ENCODE data around the gene MDFIC. TPM values are rescaled to one million over a fixed set of nuclear protein-coding genes. Genes with fewer than 3 reads are reported as not detected.

The MDFIC gene
- polyA plus RNA-seq, 1 donor (not counting 4 experiments of a cell fraction or from before 2014, with no cell fraction given), result 8.5 TPM

GRCh38 chr7:114969096-114969495 lies 47.2 kb downstream of the MDFIC start:
- Histone ChIP-seq H4K20me1 (ENCODE audit: control insufficient read depth, extremely low read depth, insufficient read depth, low read length) (no peaks in the 10 kb centered on the region), H3K79me2 (ENCODE audit: control insufficient read depth, insufficient read depth, low read length) (no peaks in the 10 kb centered on the region), H3K9me3 (ENCODE audit: control insufficient read depth, low read depth, low read length) (no peaks in the 10 kb centered on the region), H2AFZ (ENCODE audit: control insufficient read depth, low read length) (no peak overlapping the region), H3K4me1 (ENCODE audit: control insufficient read depth, extremely low read depth, insufficient read depth, low read length) (no peaks in the 10 kb centered on the region), H3K27me3 (ENCODE audit: control insufficient read depth, extremely low read depth, insufficient read depth, low read length) (no peaks in the 10 kb centered on the region), H3K9ac (ENCODE audit: control insufficient read depth, extremely low read depth, insufficient read depth, low read length) (no peak overlapping the region), H3K27ac (ENCODE audit: control insufficient read depth, insufficient read depth, low read length) (no peak overlapping the region), H3K9me1 (ENCODE audit: control insufficient read depth, extremely low read depth, insufficient read depth, low read length) (no peaks in the 10 kb centered on the region), H3K36me3 (ENCODE audit: control insufficient read depth in 2 of 2, extremely low read depth in 1 of 2, insufficient read depth in 2 of 2, low read length in 2 of 2) (no peaks in the 10 kb centered on the region), H3K4me2 (ENCODE audit: control insufficient read depth, extremely low read depth, insufficient read depth, low read depth, low read length) (no peak overlapping the region), H3K4me3 (ENCODE audit: control insufficient read depth in 2 of 3, extremely low read depth in 1 of 3, insufficient read depth in 2 of 3, low read depth in 1 of 3, low read length in 3 of 3) (no peak overlapping the region)
- no peak for TF ChIP-seq EZH2 (IDR thresholded peaks at IDR 0.05; ENCODE audit: low read length)
- TF ChIP-seq, protein P1, sequence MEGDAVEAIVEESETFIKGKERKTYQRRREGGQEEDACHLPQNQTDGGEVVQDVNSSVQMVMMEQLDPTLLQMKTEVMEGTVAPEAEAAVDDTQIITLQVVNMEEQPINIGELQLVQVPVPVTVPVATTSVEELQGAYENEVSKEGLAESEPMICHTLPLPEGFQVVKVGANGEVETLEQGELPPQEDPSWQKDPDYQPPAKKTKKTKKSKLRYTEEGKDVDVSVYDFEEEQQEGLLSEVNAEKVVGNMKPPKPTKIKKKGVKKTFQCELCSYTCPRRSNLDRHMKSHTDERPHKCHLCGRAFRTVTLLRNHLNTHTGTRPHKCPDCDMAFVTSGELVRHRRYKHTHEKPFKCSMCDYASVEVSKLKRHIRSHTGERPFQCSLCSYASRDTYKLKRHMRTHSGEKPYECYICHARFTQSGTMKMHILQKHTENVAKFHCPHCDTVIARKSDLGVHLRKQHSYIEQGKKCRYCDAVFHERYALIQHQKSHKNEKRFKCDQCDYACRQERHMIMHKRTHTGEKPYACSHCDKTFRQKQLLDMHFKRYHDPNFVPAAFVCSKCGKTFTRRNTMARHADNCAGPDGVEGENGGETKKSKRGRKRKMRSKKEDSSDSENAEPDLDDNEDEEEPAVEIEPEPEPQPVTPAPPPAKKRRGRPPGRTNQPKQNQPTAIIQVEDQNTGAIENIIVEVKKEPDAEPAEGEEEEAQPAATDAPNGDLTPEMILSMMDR (optimal IDR thresholded peaks at IDR 0.05 in 1 of 3, IDR thresholded peaks at IDR 0.05 in 1 of 3, conservative IDR thresholded peaks at IDR 0.05 in 1 of 3; ENCODE audit: extremely low read depth in 1 of 3, insufficient read depth in 2 of 3, low read length in 3 of 3), result no peak
- DNase-seq (ENCODE audit: low read depth, low spot score) (no peak), FAIRE-seq (no peak)
- dilution Hi-C loops (cut with MboI; ENCODE audit: extremely low pct_ligation_motif_present, low sequenced_read_pairs), result no loop called here

DNA sequence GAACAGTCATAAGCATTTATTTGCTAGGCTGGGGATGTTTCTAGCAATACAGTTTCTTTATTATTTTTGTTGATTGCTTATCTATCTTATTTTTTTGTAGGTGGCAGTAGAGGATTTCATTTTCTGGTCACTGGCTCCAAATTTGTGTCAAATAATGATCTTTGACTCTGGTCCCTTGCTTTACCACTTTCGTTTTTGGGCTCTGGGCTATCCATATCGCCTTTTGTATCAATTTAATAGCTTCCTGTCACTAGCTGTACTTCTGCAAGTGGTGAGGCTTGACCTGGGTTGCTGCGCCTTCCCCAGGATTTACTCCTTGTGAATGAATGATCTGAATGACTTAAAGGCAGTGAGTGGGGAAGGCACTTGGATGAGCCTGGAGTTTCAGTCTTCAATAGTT lies 48.4 kb downstream of the MDFIC start:
- H3K4me3 ChIP-seq (ENCODE audit: control insufficient read depth in 2 of 3, extremely low read depth in 1 of 3, insufficient read depth in 2 of 3, low read depth in 1 of 3, low read length in 3 of 3), result no peak overlapping the region
- no peaks in the 10 kb centered on the region for H3K36me3 ChIP-seq (ENCODE audit: control insufficient read depth in 2 of 2, extremely low read depth in 1 of 2, insufficient read depth in 2 of 2, low read length in 2 of 2)
- H3K79me2 ChIP-seq (ENCODE audit: control insufficient read depth, insufficient read depth, low read length), result no peaks in the 10 kb centered on the region
- H3K4me1 ChIP-seq (ENCODE audit: control insufficient read depth, extremely low read depth, insufficient read depth, low read length), result no peaks in the 10 kb centered on the region
- DNase-seq (ENCODE audit: low read depth, low spot score), result no peak
- no peak overlapping the region for H3K9ac ChIP-seq (ENCODE audit: control insufficient read depth, extremely low read depth, insufficient read depth, low read length)
- no peak overlapping the region for H3K4me2 ChIP-seq (ENCODE audit: control insufficient read depth, extremely low read depth, insufficient read depth, low read depth, low read length)
- no peak overlapping the region for H2AFZ ChIP-seq (ENCODE audit: control insufficient read depth, low read length)
- H3K27ac ChIP-seq (ENCODE audit: control insufficient read depth, insufficient read depth, low read length), result no peak overlapping the region
- H4K20me1 ChIP-seq (ENCODE audit: control insufficient read depth, extremely low read depth, insufficient read depth, low read length), result no peaks in the 10 kb centered on the region
- no peaks in the 10 kb centered on the region for H3K9me1 ChIP-seq (ENCODE audit: control insufficient read depth, extremely low read depth, insufficient read depth, low read length)
- no peak for FAIRE-seq
- H3K27me3 ChIP-seq (ENCODE audit: control insufficient read depth, extremely low read depth, insufficient read depth, low read length), result no peaks in the 10 kb centered on the region
- H3K9me3 ChIP-seq (ENCODE audit: control insufficient read depth, low read depth, low read length), result no peaks in the 10 kb centered on the region
- TF ChIP-seq, protein P1 (optimal IDR thresholded peaks at IDR 0.05 in 1 of 3, IDR thresholded peaks at IDR 0.05 in 1 of 3, conservative IDR thresholded peaks at IDR 0.05 in 1 of 3; ENCODE audit: extremely low read depth in 1 of 3, insufficient read depth in 2 of 3, low read length in 3 of 3), result no peak
- TF ChIP-seq EZH2 (IDR thresholded peaks at IDR 0.05; ENCODE audit: low read length), result no peak
- dilution Hi-C loops (cut with MboI; ENCODE audit: extremely low pct_ligation_motif_present, low sequenced_read_pairs), result no loop called here

Measured in keratinocyte (primary cell).